GM19351 (cell line): Measurements from ENCODE around the gene KRTAP10-3.
"Not testable (repeated sequence)": the region's sequence is repeated elsewhere in the genome, so short reads cannot be mapped to it uniquely, and the experiment has no call there.

Experiments used
- ATAC-seq: cut with Tn5 transposase; IDR thresholded peaks from one replicate; pipeline ENCODE4 v1.9.1; 2021; ENCODE audit warnings: mild to moderate bottlenecking, moderate library complexity; ENCODE audit not compliant: unreplicated experiment

KRTAP10-3 gene

DNA sequence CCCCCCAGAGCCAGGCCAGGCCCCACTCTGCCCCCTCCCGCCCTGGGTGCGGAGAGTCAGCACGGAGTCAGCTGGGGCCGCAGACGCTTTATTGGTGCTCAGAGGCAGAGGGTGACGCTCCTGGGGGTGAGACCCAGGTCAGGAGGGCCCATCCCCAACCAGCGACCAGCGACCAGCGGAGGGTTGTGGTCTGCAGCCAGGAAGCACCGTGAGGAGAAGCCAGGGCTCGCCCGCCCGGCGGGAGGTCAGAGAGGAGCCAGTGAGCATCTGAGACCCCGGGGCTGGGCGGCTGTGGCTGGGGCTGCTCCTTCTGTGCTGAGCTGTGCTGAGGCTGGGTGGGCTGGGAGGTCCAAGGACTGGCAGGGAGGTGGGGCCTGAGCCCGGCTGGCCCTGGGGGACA, 8.3 kb downstream of the KRTAP10-3 start:
- not testable (repeated sequence) for ATAC-seq

DNA sequence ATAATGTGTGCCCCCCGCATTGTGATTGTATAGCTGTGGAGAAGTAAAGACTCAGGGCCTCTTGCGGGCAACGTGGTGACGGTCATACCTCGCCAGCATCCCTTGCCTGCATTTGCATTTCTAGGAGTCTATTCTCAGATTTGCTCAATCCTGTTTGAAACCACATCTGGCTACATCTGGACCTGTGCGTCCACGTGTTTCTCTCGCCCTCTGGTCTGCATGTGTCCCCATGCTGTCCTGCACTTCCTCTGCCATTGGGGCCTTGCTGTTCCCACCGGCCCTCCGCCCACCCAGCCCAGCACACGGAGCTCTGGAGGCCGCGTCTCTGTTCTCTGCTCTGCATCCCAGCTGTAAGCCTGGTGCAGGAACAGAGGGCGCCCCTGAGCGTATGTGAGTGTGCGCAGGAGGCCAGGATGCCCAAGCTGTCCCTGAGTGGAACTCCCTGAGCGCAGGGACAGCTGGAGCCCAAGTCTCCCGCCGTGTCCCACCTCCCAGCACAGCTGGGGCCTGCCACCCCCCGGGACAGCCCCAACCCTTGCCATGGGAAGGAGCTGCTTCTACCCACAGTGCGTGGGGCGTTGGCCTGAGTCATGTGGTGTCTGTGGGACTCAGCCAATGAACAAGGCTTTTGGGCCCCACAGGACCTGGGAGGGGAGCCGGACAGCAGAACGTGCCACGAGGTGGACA, 8.9 kb downstream of the KRTAP10-3 start:
- no peak for ATAC-seq

DNA sequence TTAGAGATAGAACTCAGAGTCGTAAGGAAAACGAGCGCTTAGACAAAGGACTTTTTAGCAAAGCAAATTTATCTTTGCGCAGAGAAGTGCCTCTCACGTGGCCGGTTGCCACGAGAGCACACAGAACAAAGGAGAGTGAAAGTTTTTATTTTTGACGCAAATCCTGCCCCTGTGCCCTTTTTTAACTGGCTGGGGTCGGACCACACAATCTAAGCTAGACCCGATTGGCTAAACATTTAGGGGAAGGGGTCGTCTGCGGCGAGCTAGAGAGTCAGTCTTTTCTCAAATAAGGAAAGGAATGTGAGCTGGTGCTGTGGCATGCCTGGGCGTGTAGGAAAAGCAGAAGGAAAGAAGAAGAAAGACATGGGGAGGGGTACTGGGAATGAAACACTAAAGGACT, 9.7 kb downstream of the KRTAP10-3 start:
- ATAC-seq, result no peak

GRCh38 chr21:44548381-44548780, 10.2 kb downstream of the KRTAP10-3 start:
- ATAC-seq, result no peak

DNA sequence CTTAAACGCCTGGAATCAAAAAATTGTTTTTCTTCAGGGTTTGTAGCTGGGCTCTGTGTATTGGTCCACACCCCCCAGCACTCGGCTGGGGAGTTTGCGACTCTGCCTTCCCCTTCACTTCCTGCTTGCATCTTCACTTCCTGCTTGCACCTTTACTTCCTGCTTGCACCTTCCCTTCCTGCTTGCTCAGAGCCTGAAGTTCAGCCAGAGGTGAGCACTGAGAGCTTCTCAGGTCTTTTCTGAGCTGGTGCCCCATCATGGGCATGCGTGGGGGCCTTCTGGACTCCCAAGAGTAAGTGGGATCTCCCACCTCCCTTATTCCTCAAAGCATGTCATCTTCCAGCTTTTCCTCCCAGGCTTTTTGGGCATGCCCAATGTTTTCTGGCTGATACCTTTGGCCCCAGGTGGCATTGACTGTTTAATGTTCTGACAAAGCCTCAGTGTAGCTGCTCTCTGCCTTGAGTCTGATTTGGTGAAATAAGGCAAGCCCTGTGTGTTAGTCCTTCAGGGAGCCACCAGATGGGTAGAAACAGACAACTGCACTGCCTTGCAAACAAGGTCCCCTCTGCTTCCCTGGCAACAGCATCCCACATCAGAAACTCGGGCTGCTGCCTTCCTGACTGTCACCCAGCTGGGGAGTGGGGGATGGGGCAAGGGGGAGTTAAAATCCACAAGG, 10.8 kb downstream of the KRTAP10-3 start:
- ATAC-seq, result no peak

GRCh38 chr21:44544566-44544965, 14.0 kb downstream of the KRTAP10-3 start:
- ATAC-seq, result no peak

- ATAC-seq, result no peak
Measured at GRCh38 chr21:44542716-44543115, 15.9 kb downstream of the KRTAP10-3 start.

GRCh38 chr21:44540741-44541288, 17.8 kb downstream of the KRTAP10-3 start:
- no peak for ATAC-seq

DNA sequence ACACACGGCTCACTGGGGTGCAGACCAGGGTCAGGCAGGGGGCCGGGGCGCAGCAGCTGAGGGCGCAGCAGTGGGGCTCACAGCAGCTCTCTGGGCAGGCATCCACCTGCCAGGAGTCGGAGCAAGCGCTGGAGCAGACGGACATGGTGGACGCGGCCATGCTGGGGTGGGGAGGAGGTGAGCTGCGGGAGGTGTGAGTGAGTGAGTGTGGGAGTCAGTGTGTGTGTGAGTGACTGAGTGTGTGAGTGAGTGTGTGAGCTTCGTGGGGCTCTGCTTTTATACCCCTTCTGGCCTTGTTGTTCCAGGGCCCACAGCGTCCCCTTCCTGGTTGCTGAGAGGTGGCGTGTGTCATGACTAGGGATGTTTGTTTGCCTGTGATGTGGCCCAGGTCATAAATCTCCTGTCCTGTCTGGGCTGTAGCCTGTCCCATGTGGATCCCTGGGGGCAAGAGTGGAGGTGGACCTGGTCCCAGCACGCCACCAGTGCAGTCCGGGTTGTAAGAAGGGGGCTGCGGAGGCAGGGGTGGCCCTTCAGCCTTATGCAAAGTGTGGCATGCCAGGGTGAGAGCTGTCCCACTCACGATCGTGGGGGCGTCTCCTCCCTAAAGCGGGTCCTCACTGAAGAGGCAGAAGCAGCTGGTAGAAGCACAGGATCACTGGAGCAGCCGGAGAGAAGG, 18.5 kb downstream of the KRTAP10-3 start, which contains the start of gene KRTAP10-1:
Gene KRTAP10-1, minus strand, starts transcription at position 205 of the 676 bp plus-strand sequence. Its CDS starts 45 bp downstream, at position 160.
- no peak for ATAC-seq

DNA sequence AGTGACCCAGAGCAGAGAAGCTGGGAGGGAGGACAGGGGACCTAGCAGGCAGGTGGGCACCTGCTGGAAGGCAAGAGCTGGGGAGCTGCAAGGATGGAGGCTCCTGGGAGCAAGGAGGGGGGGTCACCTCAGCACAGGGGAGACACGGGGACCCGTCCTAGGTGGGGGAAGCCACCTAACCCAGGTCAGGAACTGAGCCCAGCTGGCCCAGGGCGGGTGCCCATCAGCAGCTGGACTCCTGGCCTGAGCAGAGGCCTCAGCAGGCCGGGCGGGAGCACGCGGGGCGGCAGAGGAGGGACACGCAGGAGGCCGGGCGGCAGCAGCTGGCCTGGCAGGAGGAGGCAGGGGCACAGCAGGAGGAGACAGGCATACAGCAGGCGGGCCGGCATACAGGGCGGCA, 19.5 kb downstream of the KRTAP10-3 start:
- ATAC-seq, result no peak

GRCh38 chr21:44537930-44538911, 20.4 kb downstream of the KRTAP10-3 start:
- ATAC-seq, result no peak

DNA sequence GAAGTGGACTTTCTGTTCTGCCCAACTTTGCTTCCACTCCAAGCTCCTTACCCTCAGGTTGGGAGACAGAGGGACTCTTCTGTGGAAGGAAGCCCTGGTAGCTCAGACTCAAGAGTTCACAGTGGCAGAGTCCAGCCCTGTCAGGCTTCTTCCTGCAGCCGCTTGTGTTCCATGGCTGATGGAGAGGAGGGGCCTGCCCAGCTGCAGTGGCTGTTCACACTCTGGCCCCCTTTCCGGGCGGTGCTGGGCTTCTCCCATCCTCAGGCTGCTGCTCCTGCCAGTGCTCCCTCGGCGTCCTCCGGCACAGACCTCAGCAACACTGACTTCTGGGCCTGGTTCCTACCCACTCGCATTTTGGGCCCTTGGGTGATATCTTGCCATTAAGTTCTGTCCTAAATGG, 22.6 kb downstream of the KRTAP10-3 start:
- no peak for ATAC-seq

DNA sequence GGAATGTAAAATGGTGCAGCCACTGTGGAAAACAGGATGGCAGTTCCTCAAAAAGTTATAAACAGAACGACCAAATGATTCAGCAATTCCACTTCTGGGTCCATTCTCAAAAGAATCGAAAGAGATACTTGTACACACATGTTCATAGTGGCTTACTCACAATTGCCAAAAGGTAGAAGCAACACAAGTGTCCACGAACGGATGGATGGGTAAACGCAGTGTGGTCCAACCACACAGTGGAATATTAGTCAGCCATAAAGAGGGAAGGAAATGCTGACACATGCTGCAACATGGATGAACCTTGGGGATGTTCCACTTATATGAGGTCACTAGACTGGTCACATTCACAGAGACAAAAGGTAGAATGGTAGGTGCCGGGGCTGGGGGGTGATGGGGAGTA, 23.9 kb downstream of the KRTAP10-3 start:
- no peak for ATAC-seq

DNA sequence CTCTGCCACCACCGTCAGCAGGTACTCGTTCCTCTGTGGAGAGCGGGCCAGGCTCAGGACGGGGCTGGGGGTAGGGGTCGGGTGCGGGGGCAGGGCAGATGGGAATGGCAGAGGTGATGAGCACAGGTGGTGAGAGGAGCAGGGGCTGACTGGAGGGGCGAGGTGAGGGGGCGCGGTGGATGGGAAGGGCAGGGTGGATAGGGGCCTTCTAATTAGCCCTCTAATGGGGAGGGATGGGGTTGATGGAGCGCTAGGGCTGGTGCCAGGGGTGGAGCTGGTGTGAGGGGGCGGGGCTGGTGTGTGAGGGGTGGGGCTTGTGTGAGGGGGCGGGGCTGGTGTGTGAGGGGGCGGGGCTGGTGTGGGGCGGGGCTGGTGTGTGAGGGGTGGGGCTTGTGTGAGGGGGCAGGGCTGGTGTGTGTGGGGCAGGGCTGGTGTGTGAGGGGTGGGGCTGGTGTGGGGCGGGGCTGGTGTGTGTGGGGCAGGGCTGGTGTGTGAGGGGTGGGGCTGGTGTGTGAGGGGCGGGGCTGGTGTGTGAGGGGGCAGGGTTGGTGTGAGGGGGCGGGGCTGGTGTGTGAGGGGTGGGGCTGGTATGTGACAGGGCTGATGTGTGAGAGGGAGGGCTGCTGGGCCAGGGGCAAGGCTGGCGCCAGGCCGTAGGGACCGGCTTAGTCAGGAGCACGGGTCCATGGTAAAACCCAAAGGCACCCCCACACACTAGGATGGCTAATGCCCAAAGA, 24.5 kb downstream of the KRTAP10-3 start:
- no peak for ATAC-seq

GRCh38 chr21:44533121-44533890, 25.3 kb downstream of the KRTAP10-3 start:
- no peak for ATAC-seq

GRCh38 chr21:44532712-44533111, 25.9 kb downstream of the KRTAP10-3 start:
- ATAC-seq, result no peak

GRCh38 chr21:44531606-44532564, 26.7 kb downstream of the KRTAP10-3 start:
- no peak for ATAC-seq
